GM21526 (cell line): ENCODE data around the gene CLPTM1L.
"Not testable (repeated sequence)": the region's sequence is repeated elsewhere in the genome, so short reads cannot be mapped to it uniquely, and the experiment has no call there.

Experiments used
- ATAC-seq: cut with Tn5 transposase; IDR thresholded peaks from one replicate; pipeline ENCODE4 v1.9.1; 2021; ENCODE audit warnings: moderate library complexity; ENCODE audit not compliant: unreplicated experiment, low FRiP score

Gene CLPTM1L

GRCh38 chr5:1342268-1342667, 2.6 kb downstream of the CLPTM1L start:
- no peak for ATAC-seq

GRCh38 chr5:1341863-1342262, 3.0 kb downstream of the CLPTM1L start:
- ATAC-seq: peak; percentile 36

DNA sequence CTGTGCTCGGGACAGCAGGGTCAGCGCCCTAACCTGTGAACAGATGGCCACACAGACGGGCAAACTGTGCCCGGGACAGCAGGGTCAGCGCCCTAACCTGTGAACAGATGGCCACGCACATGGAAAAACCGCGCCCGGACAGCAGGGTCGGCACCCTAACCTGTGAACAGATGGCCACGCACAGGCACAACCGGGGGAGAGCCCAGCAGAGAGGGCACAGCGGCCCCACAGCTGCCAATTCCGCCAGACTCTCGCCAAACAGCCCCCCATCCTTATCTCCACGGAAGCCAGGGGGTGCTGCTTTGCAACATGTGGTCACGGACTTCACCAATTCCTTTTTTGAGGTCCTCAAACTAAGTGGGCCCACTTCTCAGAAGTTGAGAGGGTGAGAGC, 5.1 kb downstream of the CLPTM1L start:
- not testable (repeated sequence) for ATAC-seq

DNA sequence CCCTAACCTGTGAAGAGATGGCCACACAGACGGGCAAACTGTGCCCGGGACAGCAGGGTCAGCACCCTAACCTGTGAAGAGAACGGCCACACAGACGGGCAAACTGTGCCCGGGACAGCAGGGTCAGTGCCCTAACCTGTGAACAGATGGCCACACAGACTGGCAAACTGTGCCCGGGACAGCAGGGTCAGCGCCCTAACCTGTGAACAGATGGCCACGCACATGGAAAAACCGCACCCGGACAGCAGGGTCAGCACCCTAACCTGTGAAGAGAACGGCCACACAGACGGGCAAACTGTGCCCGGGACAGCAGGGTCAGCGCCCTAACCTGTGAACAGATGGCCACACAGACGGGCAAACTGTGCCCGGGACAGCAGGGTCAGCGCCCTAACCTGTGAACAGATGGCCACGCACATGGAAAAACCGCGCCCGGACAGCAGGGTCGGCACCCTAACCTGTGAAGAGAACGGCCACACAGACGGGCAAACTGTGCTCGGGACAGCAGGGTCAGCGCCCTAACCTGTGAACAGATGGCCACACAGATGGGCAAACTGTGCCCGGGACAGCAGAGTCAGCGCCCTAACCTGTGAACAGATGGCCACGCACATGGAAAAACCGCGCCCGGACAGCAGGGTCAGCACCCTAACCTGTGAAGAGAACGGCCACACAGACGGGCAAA, 5.6 kb downstream of the CLPTM1L start:
- ATAC-seq: not testable (repeated sequence)

- no peak for ATAC-seq
Measured at GRCh38 chr5:1338506-1339070, 6.3 kb downstream of the CLPTM1L start.

GRCh38 chr5:1338196-1338490, 6.8 kb downstream of the CLPTM1L start:
- ATAC-seq: no peak

GRCh38 chr5:1337489-1338195, 7.3 kb downstream of the CLPTM1L start:
- no peak for ATAC-seq

DNA sequence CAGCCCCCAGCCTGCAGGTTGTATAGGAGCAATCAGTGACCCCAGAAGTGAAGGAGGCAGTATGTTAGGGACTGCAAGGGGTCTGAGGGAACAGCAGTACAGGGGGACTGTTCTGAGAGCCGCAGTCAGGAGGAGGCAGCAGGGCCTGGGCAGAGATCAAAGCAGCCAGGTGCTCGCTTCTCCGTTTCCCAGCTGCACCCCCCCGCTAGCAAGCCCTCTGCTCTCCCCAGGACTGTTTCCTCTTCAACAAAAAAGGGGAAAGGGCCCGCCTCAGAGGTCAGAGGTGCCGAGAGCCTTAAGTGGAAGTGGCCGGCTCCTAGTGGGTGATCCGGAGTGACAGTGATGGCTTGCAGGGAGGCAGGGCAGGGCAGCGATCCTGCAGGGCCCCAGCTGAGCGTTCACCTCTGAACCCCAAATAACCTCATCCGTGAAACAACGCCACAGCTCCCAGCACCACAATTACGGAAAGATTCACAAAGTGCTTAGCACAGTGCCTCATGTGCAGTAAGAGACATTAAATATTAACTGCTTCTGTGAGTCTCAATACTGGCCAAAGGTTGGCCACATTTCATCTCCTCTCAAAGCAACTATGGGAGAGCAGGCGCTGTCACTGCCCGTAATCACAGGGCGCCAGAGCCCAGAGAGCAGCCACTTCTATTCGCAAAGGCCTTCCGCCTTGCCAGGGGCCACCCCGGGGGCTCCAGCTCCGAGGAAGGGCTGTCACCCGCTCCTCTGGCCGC, 8.0 kb downstream of the CLPTM1L start:
- no peak for ATAC-seq

DNA sequence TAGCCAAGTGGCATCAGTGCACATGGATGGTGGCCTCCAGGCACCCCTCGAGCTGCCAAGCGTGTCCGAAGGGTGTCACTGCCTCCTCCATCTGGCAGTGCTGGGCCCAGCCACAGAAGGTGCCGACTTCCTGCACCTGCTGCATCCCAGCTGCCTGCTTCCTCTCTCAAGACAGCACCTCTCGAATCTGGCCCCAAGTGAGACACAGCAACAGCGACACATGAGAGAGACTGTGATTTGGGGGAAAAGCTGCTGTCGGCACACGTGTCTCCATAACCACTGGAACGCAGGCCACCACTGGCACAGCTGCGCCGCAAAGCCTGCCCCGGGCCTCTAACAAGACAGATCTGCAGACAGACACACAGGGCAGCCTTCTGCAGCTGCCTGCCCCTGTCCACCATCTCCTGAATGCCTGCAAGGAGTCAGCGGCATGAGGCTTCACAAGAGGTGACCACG, 8.8 kb downstream of the CLPTM1L start:
- ATAC-seq: no peak

DNA sequence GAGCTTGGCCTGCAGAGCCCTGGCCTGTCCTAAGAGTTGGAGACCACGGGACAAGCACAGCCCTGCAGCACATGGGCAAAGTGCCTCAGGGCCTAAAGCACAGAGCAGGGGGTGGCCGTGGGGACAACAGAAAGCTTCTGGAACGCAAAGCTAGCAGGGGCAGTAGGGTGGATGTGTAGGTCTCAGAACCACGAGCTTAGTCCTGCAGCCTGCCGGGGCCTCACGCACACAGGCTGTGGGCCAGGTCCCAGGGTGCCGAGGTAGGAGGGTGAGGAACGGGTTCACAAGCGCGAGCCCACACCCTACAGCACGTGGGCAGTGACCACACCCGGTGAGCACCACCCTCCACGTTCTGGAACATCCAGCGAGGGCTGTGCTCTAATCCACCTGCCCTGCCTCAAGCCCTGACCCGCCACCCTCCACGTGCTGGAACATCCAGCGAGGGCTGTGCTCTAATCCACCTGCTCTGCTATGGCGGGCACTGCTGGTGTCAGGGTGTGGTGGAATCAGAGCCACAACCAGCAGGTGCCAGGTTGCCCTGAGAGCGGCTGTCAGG, 9.3 kb downstream of the CLPTM1L start:
- ATAC-seq: no peak

GRCh38 chr5:1334831-1335539, 9.9 kb downstream of the CLPTM1L start:
- no peak for ATAC-seq

GRCh38 chr5:1333986-1334385, 10.9 kb downstream of the CLPTM1L start:
- ATAC-seq: no peak

GRCh38 chr5:1333286-1333685, 11.6 kb downstream of the CLPTM1L start:
- ATAC-seq: not testable (repeated sequence)

DNA sequence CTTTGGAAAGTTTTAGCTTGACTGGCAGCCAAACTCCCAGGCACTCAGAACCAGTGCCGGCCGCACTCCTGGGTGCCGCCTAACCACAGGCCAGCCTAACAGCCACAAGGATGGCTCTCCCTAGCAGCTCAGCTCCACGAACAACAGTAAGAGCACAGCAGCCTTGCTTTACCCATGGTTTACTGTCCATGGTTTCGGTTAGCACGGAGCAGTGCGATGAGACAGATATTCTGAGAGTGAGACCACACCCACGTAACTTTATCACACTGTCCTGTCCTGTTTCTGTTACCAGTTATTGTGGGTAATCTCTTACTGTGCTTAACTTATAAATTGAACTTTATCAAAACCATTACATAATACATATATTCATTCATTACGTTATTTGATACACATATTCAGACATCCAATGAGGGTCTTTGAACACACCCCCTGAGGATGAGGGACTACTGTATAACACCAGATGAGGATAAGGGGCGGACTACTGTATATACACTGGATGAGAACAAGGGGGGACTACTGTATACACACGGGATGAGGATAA, 12.4 kb downstream of the CLPTM1L start:
- ATAC-seq: no peak

DNA sequence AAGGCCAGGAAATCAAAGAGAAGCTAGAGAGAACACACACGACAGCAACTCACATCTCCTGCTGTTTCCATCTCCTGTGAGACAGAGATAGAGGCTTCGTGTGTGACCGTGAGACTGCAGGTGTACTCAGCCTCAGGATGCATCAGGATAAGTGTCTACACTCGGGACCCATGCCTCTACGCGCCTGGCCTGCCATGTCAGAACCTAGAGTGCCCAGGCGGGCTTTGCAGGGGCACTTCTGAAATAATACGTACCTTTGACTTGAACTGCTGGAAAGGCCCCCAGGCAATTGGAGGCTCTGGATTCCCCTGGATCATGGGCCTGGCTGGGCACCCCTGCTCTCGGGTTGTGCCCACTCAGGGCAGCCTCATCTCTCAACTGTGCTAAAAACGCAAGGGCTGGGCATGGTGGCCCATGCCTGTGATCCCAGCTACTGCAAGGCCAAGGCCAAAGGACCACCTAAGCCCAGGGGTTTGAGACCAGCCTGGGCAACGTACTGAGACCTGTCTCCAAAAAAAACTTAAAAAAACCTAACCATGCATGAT, 13.0 kb downstream of the CLPTM1L start:
- ATAC-seq: no peak

DNA sequence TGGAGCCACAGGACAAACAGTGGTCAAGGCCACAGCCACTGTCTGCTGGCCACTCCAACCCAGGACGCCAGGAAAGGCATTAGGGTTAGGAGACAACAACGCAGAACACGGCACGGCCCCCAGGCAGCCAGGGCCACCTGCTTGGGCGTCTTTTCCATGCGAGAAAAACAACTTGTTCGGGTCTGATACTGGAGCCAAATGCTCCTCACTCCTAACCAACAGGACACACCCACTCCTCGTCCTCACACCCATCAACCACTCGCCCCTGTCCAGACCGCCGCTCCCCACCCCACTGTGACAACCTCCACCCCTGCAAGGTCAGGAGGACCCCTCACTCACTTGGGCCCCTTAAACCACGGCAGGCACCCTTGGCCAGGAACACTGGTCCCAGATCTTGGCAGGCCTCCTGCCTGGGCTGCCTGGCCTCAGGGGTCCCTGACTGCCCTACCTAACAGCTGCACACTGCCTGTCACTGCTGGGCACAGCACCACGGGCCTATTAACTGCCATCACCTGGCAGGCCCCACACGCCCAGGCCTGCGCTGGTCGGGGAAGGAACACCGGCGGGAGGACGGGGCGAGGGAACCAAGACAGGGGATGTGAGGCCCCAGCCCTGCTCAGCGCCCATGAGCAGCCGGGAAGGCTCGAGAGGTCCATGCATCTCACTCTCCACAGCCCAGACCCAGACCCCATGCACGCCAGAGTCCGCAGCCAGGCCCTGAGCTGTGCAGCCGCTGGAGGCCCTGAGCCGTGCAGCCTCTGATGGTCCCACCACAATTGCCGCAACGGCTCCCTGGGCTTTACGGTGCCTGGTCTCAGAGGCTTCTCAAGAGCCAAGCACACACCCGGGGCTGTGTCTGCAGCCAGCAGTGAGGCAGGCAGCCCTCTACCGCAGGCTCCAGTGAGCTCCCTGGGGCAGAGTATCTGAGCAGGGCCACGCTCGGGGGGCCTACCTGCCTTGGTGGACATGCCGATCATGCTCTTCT, 13.8 kb downstream of the CLPTM1L start:
- ATAC-seq: no peak

DNA sequence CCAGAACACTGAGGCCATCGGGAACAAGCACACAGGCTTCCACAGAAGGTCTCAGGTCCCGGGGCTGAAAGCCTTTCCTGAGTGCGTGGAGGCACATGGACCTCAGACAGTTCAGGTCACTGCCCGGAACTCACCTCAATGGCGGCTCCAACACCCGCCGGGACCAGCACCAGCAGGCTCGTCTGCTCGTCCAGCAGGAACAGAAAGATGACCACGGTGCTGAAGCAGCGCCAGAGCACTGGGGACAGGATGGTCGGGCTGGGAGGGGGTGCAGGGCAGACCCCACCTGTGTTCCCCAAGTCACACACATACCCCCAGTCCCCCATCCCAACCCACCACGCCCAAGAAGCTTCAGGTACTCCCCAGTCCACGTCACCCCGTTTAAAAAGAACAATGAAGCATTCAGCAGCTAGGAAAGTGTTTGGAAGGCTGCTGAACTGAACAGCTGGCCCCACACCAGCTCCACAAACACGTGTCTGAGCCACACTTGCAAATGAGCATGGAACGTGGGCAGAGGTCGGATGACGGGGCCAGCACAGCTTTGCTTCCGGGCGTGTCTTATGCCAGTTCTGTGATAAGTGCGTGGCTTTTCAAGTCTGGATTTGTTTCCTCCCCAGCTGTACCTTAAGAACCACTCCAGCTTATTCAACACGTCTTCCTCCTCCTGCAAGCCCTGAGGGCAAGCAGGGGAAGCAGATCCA, 14.6 kb downstream of the CLPTM1L start:
- ATAC-seq: no peak

DNA sequence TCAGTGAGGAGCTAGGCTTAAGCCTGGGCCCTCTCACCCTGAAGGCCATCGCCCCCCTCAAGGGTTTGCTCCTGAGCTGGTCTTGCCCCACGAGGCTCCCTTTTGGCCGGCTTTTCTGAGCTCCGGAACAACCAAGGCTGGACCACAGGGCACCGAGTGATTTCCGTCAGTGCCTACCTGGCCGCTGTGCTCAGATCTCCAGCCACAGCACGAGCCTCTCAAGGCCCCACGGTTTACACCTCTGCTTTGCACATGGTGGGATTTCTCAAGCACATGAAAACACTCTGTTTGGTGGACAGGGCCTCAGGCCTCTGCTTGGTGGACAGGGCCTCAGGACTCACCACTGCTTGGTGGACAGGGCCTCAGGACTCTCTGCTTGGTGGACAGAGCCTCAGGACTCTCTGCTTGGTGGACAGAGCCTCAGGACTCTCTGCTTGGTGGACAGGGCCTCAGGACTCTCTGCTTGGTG, 15.8 kb downstream of the CLPTM1L start:
- ATAC-seq: no peak
